CD14-positive monocyte (primary cell): ENCODE data around the gene IL33. TPM values are rescaled to one million over a fixed set of nuclear protein-coding genes. Genes with fewer than 3 reads are reported as not detected.

ENCODE experiments used
- DNase-seq, 3 donors: peaks; one replicate each; pipeline ENCODE4 v3.0.0-alpha.2; 2011 to 2022
- H2AFZ ChIP-seq: 2 replicates; pipeline ENCODE4 v1.6.0; 2012; ENCODE audit warnings: mild to moderate bottlenecking, low read depth, low read length, inconsistent platforms; ENCODE audit not compliant: insufficient read depth, poor library complexity, severe bottlenecking
- H3K27ac ChIP-seq, 2 donors: 1 replicate in 1 of 2; 2 replicates in 1 of 2; pipeline ENCODE4 v1.5.1; 2012 to 2013; ENCODE audit warnings: low read length in 2 of 2, control low read depth in 1 of 2, inconsistent platforms in 1 of 2, low read depth in 1 of 2, mild to moderate bottlenecking in 1 of 2
- H3K27me3 ChIP-seq, 2 donors: one replicate each; pipeline versions ENCODE4 v1.6.0 to v1.6.1; 2011 to 2013; ENCODE audit warnings: low read length in 2 of 2; ENCODE audit not compliant: control insufficient read depth in 2 of 2, insufficient read depth in 2 of 2
- H3K36me3 ChIP-seq, 2 donors: replicated peaks in 1 of 2; 1 replicate in 1 of 2; 2 replicates in 1 of 2; pipeline versions ENCODE4 v1.5.1 to v1.6.1; 2012 to 2013; ENCODE audit warnings: low read length in 2 of 2, control low read depth in 1 of 2, inconsistent platforms in 1 of 2, mild to moderate bottlenecking in 1 of 2; ENCODE audit not compliant: insufficient read depth in 2 of 2, control insufficient read depth in 1 of 2
- H3K4me1 ChIP-seq, 2 donors: 1 replicate in 1 of 2; 2 replicates in 1 of 2; pipeline versions ENCODE4 v1.5.1 to v1.6.1; 2012 to 2013; ENCODE audit warnings: low read length in 2 of 2, control low read depth in 1 of 2, inconsistent platforms in 1 of 2, mild to moderate bottlenecking in 1 of 2, moderate library complexity in 1 of 2; ENCODE audit not compliant: insufficient read depth in 2 of 2, control insufficient read depth in 1 of 2
- H3K4me2 ChIP-seq: replicated peaks from 2 replicates; pipeline ENCODE3; 2012; ENCODE audit warnings: low read length, moderate library complexity, mild to moderate bottlenecking; ENCODE audit not compliant: poor library complexity, severe bottlenecking; ENCODE audit errors: extremely low read depth
- H3K4me3 ChIP-seq, 3 experiments: fragments of 200-600 bp in 1 of 3; sonication (generic) in 1 of 3; replicated peaks in 1 of 3; 1 replicate in 2 of 3; 2 replicates in 1 of 3; pipeline ENCODE4 v1.5.1; 2011 to 2013; ENCODE audit warnings: low read length in 3 of 3, mild to moderate bottlenecking in 3 of 3, control low read depth in 2 of 3, low read depth in 2 of 3, inconsistent platforms in 1 of 3, moderate library complexity in 1 of 3
- H3K79me2 ChIP-seq: 2 replicates; pipeline ENCODE4 v1.6.0; 2012; ENCODE audit warnings: mild to moderate bottlenecking, control low read depth, inconsistent platforms, low read length, moderate library complexity; ENCODE audit not compliant: insufficient read depth
- H3K9ac ChIP-seq: 2 replicates; pipeline ENCODE4 v1.6.0; 2017; ENCODE audit warnings: low read length, mild to moderate bottlenecking; ENCODE audit not compliant: insufficient read depth, poor library complexity, severe bottlenecking
- H3K9me3 ChIP-seq, 2 donors: replicated peaks in 1 of 2; 1 replicate in 1 of 2; 2 replicates in 1 of 2; pipeline versions ENCODE4 v1.5.1 to v1.6.1; 2012 to 2013; ENCODE audit warnings: low read length in 2 of 2, control low read depth in 1 of 2; ENCODE audit not compliant: control insufficient read depth in 1 of 2, insufficient read depth in 1 of 2
- H4K20me1 ChIP-seq: 2 replicates; pipeline ENCODE4 v1.6.0; 2012; ENCODE audit warnings: mild to moderate bottlenecking, low read length, control low read depth, moderate library complexity; ENCODE audit not compliant: insufficient read depth
- H3K27ac Mint-ChIP-seq, 7 donors: one replicate each; pipeline ENCODE4 v1.8.0; 2020; ENCODE audit warnings: mild to moderate bottlenecking in 7 of 7, mixed read lengths in 7 of 7, moderate library complexity in 6 of 7, inconsistent platforms in 2 of 7
- H3K27me3 Mint-ChIP-seq, 3 donors: one replicate each; pipeline ENCODE4 v1.8.0; 2021 to 2022; ENCODE audit warnings: low read depth in 3 of 3, mild to moderate bottlenecking in 3 of 3, mixed read lengths in 3 of 3, moderate library complexity in 3 of 3, inconsistent platforms in 1 of 3
- H3K36me3 Mint-ChIP-seq, 2 donors: one replicate each; pipeline ENCODE4 v1.8.0; 2020; ENCODE audit warnings: mixed read lengths in 2 of 2, inconsistent platforms in 1 of 2, mild to moderate bottlenecking in 1 of 2
- H3K4me1 Mint-ChIP-seq: one replicate; pipeline ENCODE4 v1.8.0; 2020; ENCODE audit warnings: mild to moderate bottlenecking, mixed read lengths
- H3K4me3 Mint-ChIP-seq, 2 donors: one replicate each; pipeline ENCODE4 v1.8.0; 2020; ENCODE audit warnings: mild to moderate bottlenecking in 2 of 2, mixed read lengths in 2 of 2, moderate library complexity in 1 of 2
- H3K9me3 Mint-ChIP-seq, 7 donors: one replicate each; pipeline ENCODE4 v1.8.0; 2020 to 2022; ENCODE audit warnings: mixed read lengths in 7 of 7, mild to moderate bottlenecking in 6 of 7, moderate library complexity in 6 of 7, inconsistent platforms in 2 of 7
- CTCF ChIP-seq: fragments of 200-600 bp; IDR thresholded peaks from one replicate; pipeline ENCODE4 v1.8.0; 2022; ENCODE audit warnings: antibody characterized with exemption, mild to moderate bottlenecking
- WGBS: methylation state at CpG from one replicate; pipeline ENCODE4 v1.1.5; 2013; ENCODE audit warnings: missing lambda C conversion rate; ENCODE audit not compliant: insufficient coverage; 5-methylcytosine and 5-hydroxymethylcytosine counted together
- intact Hi-C, 2 donors: fragments of 100-400 bp; cut with micrococcal nuclease; formaldehyde crosslinking; loops; one replicate each; pipeline versions ENCODE4 v1.15.0 to v1.15.1; 2023
- polyA plus RNA-seq, 3 donors: library from polyadenylated mRNA; depleted of rRNA in 1 of 3; unstranded in 2 of 3; stranded (reverse) in 1 of 3; fragments of 300-500 nt in 2 of 3; fragments of >200 nt in 1 of 3; fragmentation: Illumina TruSeq in 2 of 3; gene quantifications; 1 replicate in 2 of 3; 2 replicates in 1 of 3; pipeline ENCODE4 v1.2.3, GENCODE V29; 2012 to 2021

The IL33 gene
- polyA plus RNA-seq, 3 donors = not detected

GRCh38 chr9:6305954-6306563 lies 90.5 kb downstream of the IL33 start:
- Histone ChIP-seq H3K9me3 (no peaks in the 10 kb centered on the region), H3K9ac (no peak overlapping the region), H4K20me1 (no peaks in the 10 kb centered on the region), H3K4me1 (no peaks in the 10 kb centered on the region), H3K27me3 (peaks cover 0 to 2% of the 10 kb centered on the region in 2 donors), H3K36me3 (no peaks in the 10 kb centered on the region), H3K79me2 (no peaks in the 10 kb centered on the region), H3K4me2 (no peak overlapping the region), H3K4me3 (no peak overlapping the region), H3K27ac (no peak overlapping the region), H2AFZ (no peak overlapping the region)
- H3K4me3 Mint-ChIP-seq = no peak overlapping the region
- H3K36me3 Mint-ChIP-seq = no peaks in the 10 kb centered on the region
- H3K9me3 Mint-ChIP-seq = peaks cover 0 to 3% (median 0%) of the 10 kb centered on the region in 7 donors
- DNase-seq = no peak
- peaks cover 0 to 14% (median 2%) of the 10 kb centered on the region in 3 donors for H3K27me3 Mint-ChIP-seq
- no peak for TF ChIP-seq CTCF
- intact Hi-C loops = no loop called here
- no peaks in the 10 kb centered on the region for H3K4me1 Mint-ChIP-seq
- no CpG with 5 or more reads among the region's 2 CpGs for WGBS
- no peak overlapping the region for H3K27ac Mint-ChIP-seq

Other genes with a start within 250 kb of the IL33 start
- gene RANBP6, start 200.2 kb upstream of the IL33 start, polyA plus RNA-seq = 10 to 100 TPM in 2 of 3 donors, 1 to 10 TPM in 1; 6.1 to 16.0 (median 15.7) TPM
- not detected for gene TPD52L3, start 112.6 kb downstream of the IL33 start, polyA plus RNA-seq
- 10 to 100 TPM in 1 of 3 donors, 1 to 10 TPM in 2; 1.6 to 36.4 (median 7.7) TPM for gene UHRF2, start 197.4 kb downstream of the IL33 start, polyA plus RNA-seq